HuH-7 (cell line): Measurements from ENCODE around the gene SSC5D.
A peak's percentile ranks its signal among the peaks of the same experiment; 100 is the strongest.

Experiments used
- DNase-seq: peaks from one replicate; pipeline ENCODE4 v3.0.0; 2011; ENCODE audit warnings: low spot score

SSC5D gene

GRCh38 chr19:55536951-55537740 lies 48.9 kb downstream of the SSC5D start, which contains the start of gene SBK2:
Gene SBK2, minus strand, starts transcription at chr19:55537133. Its CDS starts 839 bp downstream, at chr19:55536294.
- peak; percentile 56 for DNase-seq

GRCh38 chr19:55537741-55538111 lies 49.5 kb downstream of the SSC5D start:
- no peak for DNase-seq

GRCh38 chr19:55538132-55538531 lies 49.9 kb downstream of the SSC5D start:
- no peak for DNase-seq

- DNase-seq, result no peak
These were observed 51.1 kb downstream of the SSC5D start for GRCh38 chr19:55539090-55539984.

- no peak for DNase-seq
These were observed 52.4 kb downstream of the SSC5D start for GRCh38 chr19:55540619-55541018.

GRCh38 chr19:55541091-55541490 lies 52.9 kb downstream of the SSC5D start:
- DNase-seq, result no peak

DNA sequence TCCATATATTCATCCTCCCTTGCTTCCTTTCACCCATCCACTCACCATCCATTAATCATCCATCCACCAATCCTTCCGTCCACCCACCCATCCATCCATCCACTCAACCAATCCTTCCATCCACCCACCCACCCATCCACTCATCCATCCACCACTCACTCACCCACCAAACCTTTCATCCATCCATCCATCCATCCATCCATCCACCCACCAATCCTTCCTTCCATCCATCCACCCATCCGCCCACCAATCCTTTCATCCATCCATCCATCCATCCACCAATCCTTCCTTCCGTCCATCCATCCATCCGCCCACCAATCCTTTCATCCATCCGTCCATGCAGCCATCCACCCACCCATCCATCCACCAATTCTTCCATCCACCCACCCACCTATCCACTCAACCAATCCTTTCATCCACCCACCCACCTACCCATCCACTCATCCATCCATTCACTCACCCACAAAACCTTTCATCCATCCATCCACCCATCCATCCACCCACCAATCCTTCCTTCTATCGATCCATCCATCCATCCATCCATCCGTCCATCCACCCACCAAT lies 54.1 kb downstream of the SSC5D start:
- DNase-seq, result no peak

GRCh38 chr19:55543567-55543966 lies 55.3 kb downstream of the SSC5D start:
- DNase-seq, result no peak

DNA sequence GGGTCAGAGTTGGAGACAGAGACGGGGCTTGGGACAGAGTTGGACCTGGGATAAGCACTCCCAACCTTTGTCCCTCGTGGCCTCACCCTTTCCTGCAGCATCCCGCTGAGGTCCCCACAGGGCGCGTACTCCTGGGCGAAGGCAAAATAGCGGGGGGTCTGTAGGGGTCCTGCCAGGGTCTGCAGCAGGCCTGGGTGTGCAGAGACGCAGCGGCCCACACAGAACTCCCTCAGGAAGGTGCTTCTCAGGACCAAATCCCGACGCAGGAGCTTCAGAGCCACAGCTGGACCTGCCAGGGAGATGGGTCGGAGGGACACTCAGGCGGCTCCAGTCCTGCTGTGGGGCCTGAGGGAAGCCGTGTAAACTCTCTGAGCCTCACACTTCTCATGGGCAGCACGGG lies 55.8 kb downstream of the SSC5D start:
- DNase-seq, result no peak

GRCh38 chr19:55544776-55545439 lies 56.7 kb downstream of the SSC5D start:
- DNase-seq, result no peak

DNA sequence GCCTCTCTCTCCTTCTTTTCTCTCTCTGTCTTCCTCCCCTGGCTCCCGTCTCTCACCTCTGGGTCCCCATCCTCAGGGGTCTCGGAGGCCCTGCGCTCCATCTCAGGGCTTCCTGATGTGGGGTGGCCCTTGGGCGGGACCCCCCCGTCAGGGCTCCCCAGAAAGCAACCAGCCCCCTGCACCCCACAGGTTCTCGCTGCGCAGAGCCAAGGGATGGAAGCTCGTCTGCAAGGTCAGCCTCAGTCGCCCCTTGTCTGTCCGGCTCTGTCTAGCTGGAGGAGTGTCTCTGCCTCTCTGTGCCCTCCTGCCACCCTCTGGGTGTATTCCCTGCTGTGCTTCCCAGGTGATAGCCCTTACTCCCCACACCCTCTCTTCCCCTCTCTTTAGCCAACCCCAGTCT lies 57.2 kb downstream of the SSC5D start, which contains the start of gene SBK3:
SBK3 (minus strand) TSS at position 101 of the 400 bp plus-strand sequence; CDS start at position 101, 0 bp downstream.
- DNase-seq, result no peak

GRCh38 chr19:55546011-55546410 lies 57.8 kb downstream of the SSC5D start:
- DNase-seq, result no peak

- DNase-seq, result no peak
These were observed 58.8 kb downstream of the SSC5D start for GRCh38 chr19:55546822-55547614.

GRCh38 chr19:55549500-55550320 lies 61.5 kb downstream of the SSC5D start:
- peak; percentile 64 for DNase-seq

GRCh38 chr19:55550321-55550650 lies 62.0 kb downstream of the SSC5D start:
- no peak for DNase-seq

- no peak for DNase-seq
These were observed 64.0 kb downstream of the SSC5D start for GRCh38 chr19:55552206-55552605.

DNA sequence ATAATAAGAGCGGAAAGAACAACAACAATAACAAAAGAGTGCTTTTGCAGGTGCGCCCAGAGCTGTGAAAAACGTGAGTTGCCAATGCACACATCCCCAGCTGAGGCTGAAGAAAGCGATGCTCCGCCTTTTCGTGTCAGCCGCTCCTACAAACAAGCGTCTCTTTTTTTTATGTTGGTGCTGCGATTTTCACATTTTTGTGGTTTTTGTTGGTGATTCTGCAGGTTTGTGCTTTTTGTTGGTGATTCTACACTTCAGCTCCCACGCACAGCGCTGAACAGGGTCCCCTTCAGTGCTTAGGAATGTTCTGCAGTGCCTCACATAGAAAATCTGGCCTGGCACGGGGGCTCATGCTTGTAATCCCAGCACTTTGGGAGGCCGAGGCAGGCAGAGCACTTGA lies 64.4 kb downstream of the SSC5D start:
- no peak for DNase-seq

DNA sequence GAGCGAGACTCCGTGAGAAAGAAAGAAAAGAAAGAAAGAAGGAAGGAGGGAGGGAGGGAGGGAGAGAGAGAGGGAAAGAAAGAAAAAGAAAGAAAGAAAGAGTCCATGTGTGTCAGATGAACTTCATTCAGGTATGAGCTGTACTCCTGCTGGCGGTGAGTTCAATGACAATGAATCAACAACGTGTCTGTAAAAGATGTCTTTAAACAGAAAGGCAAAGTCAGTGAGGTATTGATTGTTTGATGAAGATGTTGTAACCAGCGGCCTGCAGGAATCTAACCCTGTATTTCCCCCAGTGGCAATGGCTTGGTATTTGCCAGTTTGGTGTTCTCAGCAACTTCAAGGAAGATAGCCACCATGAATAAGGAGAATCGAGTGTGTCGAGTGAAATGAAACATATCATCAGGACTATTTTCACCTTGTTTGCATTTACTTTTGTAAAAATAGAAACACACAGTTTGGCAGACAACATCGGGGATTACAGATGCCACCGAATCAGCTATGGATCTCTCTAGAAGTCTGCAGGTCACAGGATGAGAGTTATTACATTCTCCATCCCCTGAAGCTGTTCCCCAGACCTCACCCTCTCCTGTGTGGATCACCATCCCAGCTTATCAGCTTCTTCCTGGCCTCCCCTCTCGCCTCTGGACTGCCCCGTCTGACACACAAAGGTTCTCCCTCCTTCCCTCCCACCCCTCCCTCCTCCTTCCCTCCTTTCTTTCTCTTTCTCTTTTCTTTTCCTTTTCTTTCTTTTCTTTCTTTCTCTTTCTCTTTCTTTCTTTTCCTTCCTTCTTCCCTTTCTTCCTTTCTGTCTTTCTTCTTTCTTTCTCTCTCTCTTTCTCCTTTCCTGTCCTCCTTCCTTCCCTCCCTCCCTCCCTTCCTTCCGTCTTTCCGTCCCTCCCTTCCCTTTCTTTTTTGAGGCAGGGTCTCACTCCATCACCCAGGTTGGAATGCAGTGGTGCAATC lies 65.3 kb downstream of the SSC5D start:
- DNase-seq, result no peak

GRCh38 chr19:55554302-55554701 lies 66.1 kb downstream of the SSC5D start:
- DNase-seq, result no peak
